Measurements from ENCODE around the gene RSRC1. TPM values are rescaled to one million over a fixed set of nuclear protein-coding genes. Genes with fewer than 3 reads are reported as not detected.

Gene RSRC1
- total and polyA plus RNA-seq, 2 donors (not counting 1 experiment from before 2014, with no cell fraction given) = 4.5 to 54.6 TPM

DNA sequence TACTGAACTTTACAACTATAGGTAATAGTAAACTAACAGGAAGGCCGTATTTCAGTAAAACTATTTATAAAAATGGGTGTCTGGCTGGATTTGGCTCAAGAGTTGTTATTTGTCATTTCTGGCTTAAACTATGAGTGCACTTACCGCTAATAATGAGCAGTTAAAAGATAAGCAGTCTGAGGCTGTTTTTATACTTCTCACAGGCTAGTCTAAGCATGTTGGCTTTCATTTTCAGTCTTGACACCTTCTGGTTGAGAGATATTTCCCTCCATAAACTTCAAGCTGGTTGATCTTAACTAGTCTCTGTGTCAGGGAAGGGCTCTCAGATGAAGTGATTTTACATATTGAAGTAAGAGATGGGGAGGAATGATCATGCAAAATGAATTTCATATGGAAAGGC lies 96.1 kb downstream of the RSRC1 start:
- Histone ChIP-seq H3K4me3 (ENCODE audit: control extremely low read depth in 1 of 5, extremely low read depth in 1 of 5, insufficient read depth in 1 of 5, low read depth in 2 of 5, low read length in 4 of 5) (no peak overlapping the region), H3K4me2 (replicated peaks; ENCODE audit: low read depth, low read length, poor library complexity, severe bottlenecking) (no peak overlapping the region), H4K20me1 (ENCODE audit: control insufficient read depth, insufficient read depth, low read length, poor library complexity, severe bottlenecking) (no peaks in the 10 kb centered on the region), H3K9ac (ENCODE audit: low read length) (no peak overlapping the region), H3K27ac (ENCODE audit: low read length in 2 of 2) (no peak overlapping the region), H3K79me2 (ENCODE audit: control insufficient read depth, insufficient read depth, low read length) (no peaks in the 10 kb centered on the region), H3K9me3 (ENCODE audit: control extremely low read depth in 1 of 3, control insufficient read depth in 2 of 3, insufficient read depth in 1 of 3, low read length in 2 of 3) (peaks cover 4 to 7% (median 6%) of the 10 kb centered on the region in 3 donors), H3K36me3 (replicated peaks in 1 of 2; ENCODE audit: control extremely low read depth in 1 of 2, control insufficient read depth in 1 of 2, extremely low read depth in 1 of 2, insufficient read depth in 2 of 2, low read length in 1 of 2) (peaks cover 0 to 4% of the 10 kb centered on the region in 2 experiments), H3K4me1 (ENCODE audit: control insufficient read depth in 2 of 2, insufficient read depth in 2 of 2, low read length in 2 of 2) (no peaks in the 10 kb centered on the region), H3K27me3 (replicated peaks in 1 of 4; ENCODE audit: control extremely low read depth in 1 of 4, control insufficient read depth in 3 of 4, insufficient read depth in 4 of 4, low read length in 3 of 4) (no peaks in the 10 kb centered on the region), H2AFZ (ENCODE audit: insufficient read depth, low read depth, low read length, poor library complexity, severe bottlenecking) (no peak overlapping the region)
- H3K4me3 Mint-ChIP-seq = no peak overlapping the region
- POLR2A ChIA-PET = no interaction called here
- TF ChIP-seq CTCF (IDR thresholded peaks at IDR 0.05) = no peak
- TF ChIP-seq EZH2 (IDR thresholded peaks at IDR 0.05; ENCODE audit: borderline replicate concordance, insufficient read depth, low read depth, low read length, poor library complexity, severe bottlenecking) = no peak
- CTCF ChIA-PET = no interaction called here
- DNase-seq = no peak
- peaks cover 3% of the 10 kb centered on the region for H3K9me3 Mint-ChIP-seq (ENCODE audit: insufficient read depth)
- H3K4me1 Mint-ChIP-seq = no peaks in the 10 kb centered on the region
- WGBS (ENCODE audit: insufficient coverage) = no CpG with 5 or more reads among the region's 2 CpGs
- no peaks in the 10 kb centered on the region for H3K27me3 Mint-ChIP-seq
- intact Hi-C loops (cut with micrococcal nuclease) = no loop called here
- no peak for ATAC-seq (ENCODE audit: low read depth)
- H3K27ac Mint-ChIP-seq = no peak overlapping the region

- Histone ChIP-seq H3K9me3 (ENCODE audit: control extremely low read depth in 1 of 3, control insufficient read depth in 2 of 3, insufficient read depth in 1 of 3, low read length in 2 of 3) (peaks cover 0 to 2% (median 0%) of the 10 kb centered on the region in 3 donors), H3K4me3 (ENCODE audit: control extremely low read depth in 1 of 5, extremely low read depth in 1 of 5, insufficient read depth in 1 of 5, low read depth in 2 of 5, low read length in 4 of 5) (no peak overlapping the region), H4K20me1 (ENCODE audit: control insufficient read depth, insufficient read depth, low read length, poor library complexity, severe bottlenecking) (no peaks in the 10 kb centered on the region), H3K27me3 (replicated peaks in 1 of 4; ENCODE audit: control extremely low read depth in 1 of 4, control insufficient read depth in 3 of 4, insufficient read depth in 4 of 4, low read length in 3 of 4) (no peaks in the 10 kb centered on the region), H3K79me2 (ENCODE audit: control insufficient read depth, insufficient read depth, low read length) (no peaks in the 10 kb centered on the region), H3K36me3 (replicated peaks in 1 of 2; ENCODE audit: control extremely low read depth in 1 of 2, control insufficient read depth in 1 of 2, extremely low read depth in 1 of 2, insufficient read depth in 2 of 2, low read length in 1 of 2) (peaks cover 0 to 4% of the 10 kb centered on the region in 2 experiments), H3K27ac (ENCODE audit: low read length in 2 of 2) (no peak overlapping the region), H3K4me2 (replicated peaks; ENCODE audit: low read depth, low read length, poor library complexity, severe bottlenecking) (no peak overlapping the region), H3K4me1 (ENCODE audit: control insufficient read depth in 2 of 2, insufficient read depth in 2 of 2, low read length in 2 of 2) (no peaks in the 10 kb centered on the region), H2AFZ (ENCODE audit: insufficient read depth, low read depth, low read length, poor library complexity, severe bottlenecking) (no peak overlapping the region), H3K9ac (ENCODE audit: low read length) (no peak overlapping the region)
- Mint-ChIP-seq H3K4me3 (no peak overlapping the region), H3K27me3 (no peaks in the 10 kb centered on the region), H3K9me3 (ENCODE audit: insufficient read depth) (no peaks in the 10 kb centered on the region), H3K4me1 (no peaks in the 10 kb centered on the region), H3K27ac (no peak overlapping the region)
- intact Hi-C loops (cut with micrococcal nuclease) = no loop called here
- no peak for TF ChIP-seq CTCF (IDR thresholded peaks at IDR 0.05)
- TF ChIP-seq EZH2 (IDR thresholded peaks at IDR 0.05; ENCODE audit: borderline replicate concordance, insufficient read depth, low read depth, low read length, poor library complexity, severe bottlenecking) = no peak
- no CpG with 5 or more reads among the region's 4 CpGs for WGBS (ENCODE audit: insufficient coverage)
- ChIA-PET POLR2A (no interaction called here), CTCF (interaction anchor here (1.2 kb wide), 1 partner anchor 36 kb away, joined by 3 read pairs; no protein-coding TSS in a partner anchor)
- ATAC-seq (ENCODE audit: low read depth) = no peak
- no peak for DNase-seq
Observed at GRCh38 chr3:158210067-158210466, 100.2 kb downstream of the RSRC1 start.
